ENCODE results near the gene NOVA2.

GRCh38 chr19:45999653-46000121, 26.0 kb upstream of the NOVA2 start:
- TF ChIP-seq, protein P1, sequence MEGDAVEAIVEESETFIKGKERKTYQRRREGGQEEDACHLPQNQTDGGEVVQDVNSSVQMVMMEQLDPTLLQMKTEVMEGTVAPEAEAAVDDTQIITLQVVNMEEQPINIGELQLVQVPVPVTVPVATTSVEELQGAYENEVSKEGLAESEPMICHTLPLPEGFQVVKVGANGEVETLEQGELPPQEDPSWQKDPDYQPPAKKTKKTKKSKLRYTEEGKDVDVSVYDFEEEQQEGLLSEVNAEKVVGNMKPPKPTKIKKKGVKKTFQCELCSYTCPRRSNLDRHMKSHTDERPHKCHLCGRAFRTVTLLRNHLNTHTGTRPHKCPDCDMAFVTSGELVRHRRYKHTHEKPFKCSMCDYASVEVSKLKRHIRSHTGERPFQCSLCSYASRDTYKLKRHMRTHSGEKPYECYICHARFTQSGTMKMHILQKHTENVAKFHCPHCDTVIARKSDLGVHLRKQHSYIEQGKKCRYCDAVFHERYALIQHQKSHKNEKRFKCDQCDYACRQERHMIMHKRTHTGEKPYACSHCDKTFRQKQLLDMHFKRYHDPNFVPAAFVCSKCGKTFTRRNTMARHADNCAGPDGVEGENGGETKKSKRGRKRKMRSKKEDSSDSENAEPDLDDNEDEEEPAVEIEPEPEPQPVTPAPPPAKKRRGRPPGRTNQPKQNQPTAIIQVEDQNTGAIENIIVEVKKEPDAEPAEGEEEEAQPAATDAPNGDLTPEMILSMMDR (IDR thresholded peaks at IDR 0.05 in 8 of 11, conservative IDR thresholded peaks at IDR 0.05 in 3 of 11) = no peak
- no peak for TF ChIP-seq POLR2AphosphoS5 (IDR thresholded peaks at IDR 0.05)
